HCT116 (cell line): Measurements from ENCODE around the gene ENOX1. TPM values are rescaled to one million over a fixed set of nuclear protein-coding genes. Genes with fewer than 3 reads are reported as not detected.

Experiments
- ATAC-seq: fragments of 200-7000 bp; cut with Tn5 transposase; 2 replicates; pipeline ENCODE4 v1.9.1; 2020; ENCODE audit warnings: mild to moderate bottlenecking, moderate library complexity
- BruUV-seq: library from RNA; stranded (reverse); fragments of 400-500 nt; replicated peaks from 2 replicates; lab custom pipeline; 2021; lab: Mats Ljungman, UMichigan
- CTCF ChIA-PET: fragments of 300-600 bp; sonication (Branson Sonifier 250); formaldehyde crosslinking; loops from one replicate; lab custom pipeline; 2021; ENCODE audit warnings: antibody characterized with exemption; lab: Charles Lee
- POLR2A ChIA-PET: fragments of 300-600, 350-600 bp; sonication (Branson Sonifier 250); formaldehyde crosslinking; loops from one replicate; lab custom pipeline; 2021; ENCODE audit warnings: antibody characterized with exemption; lab: Charles Lee
- RAD21 ChIA-PET, 2 experiments: fragments of 300-600 bp; sonication (Branson Sonifier 250); formaldehyde crosslinking; loops; one replicate each; lab custom pipeline; 2023; ENCODE audit warnings: low total read pairs in 2 of 2; ENCODE audit not compliant: uncharacterized antibody in 2 of 2, unreplicated experiment in 2 of 2, low non-redundant PET in 1 of 2; lab: Charles Lee
- DNase-seq: peaks from one replicate; pipeline ENCODE4 v3.0.0-alpha.2; 2010; ENCODE audit warnings: low read depth, low spot score
- H2AFZ ChIP-seq: fragments of 200-600 bp; shearing (Covaris generic), sonication (generic); 2 replicates; pipeline ENCODE4 v1.6.1; 2017; ENCODE audit warnings: low read depth, mixed run types, mixed read lengths, antibody characterized with exemption, low read length; ENCODE audit not compliant: poor library complexity, severe bottlenecking
- H3K27ac ChIP-seq: 2 replicates; pipeline ENCODE4 v1.5.1; 2012; ENCODE audit warnings: low read depth, low read length
- H3K27me3 ChIP-seq: fragments of 200-600 bp; sonication (generic); 2 replicates; pipeline ENCODE4 v1.6.1; 2016; ENCODE audit warnings: mixed run types, low read length, mixed read lengths; ENCODE audit not compliant: insufficient read depth
- H3K36me3 ChIP-seq, 2 experiments: fragments of 200-500 bp in 1 of 2; fragments of 200-600 bp in 1 of 2; sonication (Bioruptor generic) in 1 of 2; sonication (generic) in 1 of 2; 2 replicates each; pipeline versions ENCODE4 v1.5.1 to v1.6.1; 2014 to 2016; ENCODE audit warnings: low read length in 2 of 2, inconsistent platforms in 1 of 2, mixed read lengths in 1 of 2, mixed run types in 1 of 2; ENCODE audit not compliant: insufficient read depth in 2 of 2, control insufficient read depth in 1 of 2
- H3K4me1 ChIP-seq, 2 experiments: fragments of 200-600 bp in 1 of 2; sonication (generic) in 1 of 2; 2 replicates each; pipeline versions ENCODE4 v1.5.1 to v1.6.1; 2012 to 2017; ENCODE audit warnings: low read length in 2 of 2, inconsistent platforms in 1 of 2, mild to moderate bottlenecking in 1 of 2, mixed read lengths in 1 of 2, mixed run types in 1 of 2, moderate library complexity in 1 of 2; ENCODE audit not compliant: insufficient read depth in 2 of 2, control insufficient read depth in 1 of 2
- H3K4me2 ChIP-seq: fragments of 200-600 bp; sonication (generic); 2 replicates; pipeline ENCODE4 v1.6.1; 2017; ENCODE audit warnings: mixed run types, low read length, mixed read lengths
- H3K4me3 ChIP-seq, 2 experiments: fragments of 200-600 bp in 1 of 2; sonication (generic) in 1 of 2; replicated peaks in 1 of 2; 2 replicates each; pipeline ENCODE4 v1.5.1; 2011 to 2016; ENCODE audit warnings: low read length in 2 of 2, control low read depth in 1 of 2, low read depth in 1 of 2, mild to moderate bottlenecking in 1 of 2, mixed read lengths in 1 of 2, mixed run types in 1 of 2
- H3K79me2 ChIP-seq: fragments of 200-600 bp; sonication (generic); 2 replicates; pipeline ENCODE4 v1.6.1; 2017; ENCODE audit warnings: mild to moderate bottlenecking, mixed run types, low read length, moderate library complexity, mixed read lengths; ENCODE audit not compliant: insufficient read depth
- H3K9ac ChIP-seq: fragments of 200-600 bp; sonication (generic); 2 replicates; pipeline ENCODE4 v1.6.1; 2016; ENCODE audit warnings: low read length, mixed read lengths
- H3K9me2 ChIP-seq: fragments of 200-600 bp; sonication (generic), shearing (Covaris generic); 2 replicates; pipeline ENCODE4 v1.6.1; 2017; ENCODE audit warnings: mixed run types, mild to moderate bottlenecking, moderate library complexity; ENCODE audit not compliant: insufficient read depth
- H3K9me3 ChIP-seq, 2 experiments: fragments of 200-500 bp in 1 of 2; fragments of 200-600 bp in 1 of 2; sonication (Bioruptor generic) in 1 of 2; sonication (generic) in 1 of 2; 2 replicates each; pipeline ENCODE4 v1.6.1; 2014 to 2017; ENCODE audit warnings: low read length in 2 of 2, mixed read lengths in 2 of 2, inconsistent platforms in 1 of 2, low read depth in 1 of 2, mild to moderate bottlenecking in 1 of 2, mixed run types in 1 of 2, moderate library complexity in 1 of 2; ENCODE audit not compliant: control insufficient read depth in 1 of 2, insufficient read depth in 1 of 2
- H4K20me1 ChIP-seq: fragments of 200-600 bp; sonication (generic), shearing (Covaris generic); 2 replicates; pipeline ENCODE4 v1.6.1; 2017; ENCODE audit warnings: mixed run types, mild to moderate bottlenecking, moderate library complexity; ENCODE audit not compliant: insufficient read depth
- ATF3 ChIP-seq: IDR thresholded peaks from 2 replicates; pipeline ENCODE4 v1.6.1; 2012
- CBX3 ChIP-seq: IDR thresholded peaks from 2 replicates; pipeline ENCODE4 v1.6.1; 2012; ENCODE audit warnings: low read depth
- CEBPB ChIP-seq: IDR thresholded peaks from 2 replicates; pipeline ENCODE4 v1.6.1; 2012; ENCODE audit warnings: low read depth
- EGR1 ChIP-seq: IDR thresholded peaks from 2 replicates; pipeline ENCODE4 v1.6.1; 2012; ENCODE audit warnings: low read depth
- EZH2 ChIP-seq: fragments of 200-600 bp; sonication (generic); IDR thresholded peaks from 2 replicates; pipeline ENCODE4 v1.6.1; 2017; ENCODE audit warnings: antibody characterized with exemption, mixed run types
- FOSL1 ChIP-seq: IDR thresholded peaks from 2 replicates; pipeline ENCODE4 v1.6.1; 2012; ENCODE audit warnings: low read depth
- JUND ChIP-seq: IDR thresholded peaks from 2 replicates; pipeline ENCODE4 v1.6.1; 2012
- POLR2A ChIP-seq: IDR thresholded peaks from 2 replicates; pipeline ENCODE4 v1.7.0; 2011; ENCODE audit warnings: borderline replicate concordance; ENCODE audit not compliant: insufficient read depth, insufficient read length; ENCODE audit errors: extremely low read depth
- POLR2AphosphoS5 ChIP-seq: IDR thresholded peaks from 2 replicates; pipeline ENCODE4 v1.6.1; 2011; ENCODE audit warnings: mild to moderate bottlenecking, low read depth, low read length, moderate library complexity
- RAD21 ChIP-seq: IDR thresholded peaks from 2 replicates; pipeline ENCODE4 v1.6.1; 2012; ENCODE audit warnings: low read depth, mild to moderate bottlenecking
- REST ChIP-seq: IDR thresholded peaks from 2 replicates; pipeline ENCODE4 v1.6.1; 2012; ENCODE audit warnings: low read depth
- SIN3A ChIP-seq: IDR thresholded peaks from 2 replicates; pipeline ENCODE4 v1.6.1; 2012; ENCODE audit warnings: low read depth
- SP1 ChIP-seq: IDR thresholded peaks from 2 replicates; pipeline ENCODE4 v1.6.1; 2012; ENCODE audit warnings: low read depth
- SRF ChIP-seq: IDR thresholded peaks from 2 replicates; pipeline ENCODE4 v1.6.1; 2012; ENCODE audit warnings: low read depth
- TCF7L2 ChIP-seq: IDR thresholded peaks from 2 replicates; pipeline ENCODE4 v1.7.0; 2011; ENCODE audit warnings: borderline replicate concordance, inconsistent platforms; ENCODE audit not compliant: insufficient read depth, insufficient read length; ENCODE audit errors: extremely low read depth
- ZBTB33 ChIP-seq: IDR thresholded peaks from 2 replicates; pipeline ENCODE4 v1.6.1; 2011; ENCODE audit warnings: mild to moderate bottlenecking, low read length, moderate library complexity; ENCODE audit not compliant: insufficient replicate concordance; ENCODE audit errors: extremely low read depth
- ZFX ChIP-seq: fragments of 450-650 bp; IDR thresholded peaks from 2 replicates; pipeline ENCODE4 v1.6.1; 2017
- ZNF274 ChIP-seq: fragments of 200-500 bp; sonication (Bioruptor generic); IDR thresholded peaks from 2 replicates; pipeline ENCODE4 v1.6.1; 2014; ENCODE audit warnings: mild to moderate bottlenecking, low read depth, low read length, inconsistent platforms
- intact Hi-C: fragments of 100-400 bp; cut with micrococcal nuclease; formaldehyde crosslinking; loops from 2 replicates; pipeline ENCODE4 v1.10.0; 2022
- total RNA-seq: library from RNA; stranded (reverse); gene quantifications from one replicate; pipeline ENCODE4 v1.2.1, GENCODE V29; 2021; ENCODE audit not compliant: unreplicated experiment

Gene ENOX1
- total RNA-seq, 1 experiment from 2014 or later = 4.5 TPM

- ChIA-PET POLR2A (no interaction called here), RAD21 (no interaction called here), CTCF (no interaction called here)
- Histone ChIP-seq H3K36me3 (no peaks in the 10 kb centered on the region), H3K79me2 (no peaks in the 10 kb centered on the region), H3K4me1 (no peaks in the 10 kb centered on the region), H3K4me3 (no peak overlapping the region), H3K9ac (no peak overlapping the region), H4K20me1 (no peaks in the 10 kb centered on the region), H3K9me2 (no peaks in the 10 kb centered on the region), H2AFZ (no peak overlapping the region), H3K4me2 (no peak overlapping the region), H3K9me3 (no peaks in the 10 kb centered on the region), H3K27me3 (no peaks in the 10 kb centered on the region), H3K27ac (no peak overlapping the region)
- DNase-seq = no peak
- intact Hi-C loops = no loop called here
- no peak for TF ChIP-seq ATF3
- TF ChIP-seq CBX3 = no peak
- no peak for TF ChIP-seq CEBPB
- no peak for TF ChIP-seq SP1
- no TSS peak for BruUV-seq
- no peak for ATAC-seq
Measured at GRCh38 chr13:43359536-43359935, 427.2 kb downstream of the ENOX1 start.

- Histone ChIP-seq H2AFZ (no peak overlapping the region), H3K9me2 (no peaks in the 10 kb centered on the region), H3K4me1 (no peaks in the 10 kb centered on the region), H4K20me1 (no peaks in the 10 kb centered on the region), H3K79me2 (no peaks in the 10 kb centered on the region), H3K4me2 (no peak overlapping the region), H3K27ac (no peak overlapping the region), H3K36me3 (no peaks in the 10 kb centered on the region), H3K9me3 (no peaks in the 10 kb centered on the region), H3K9ac (no peak overlapping the region), H3K4me3 (no peak overlapping the region), H3K27me3 (no peaks in the 10 kb centered on the region)
- POLR2A ChIA-PET = no interaction called here
- ATAC-seq (no peak), DNase-seq (no peak)
- RAD21 ChIA-PET = no interaction called here
- CTCF ChIA-PET = no interaction called here
- no TSS peak for BruUV-seq
- intact Hi-C loops = no loop called here
- no peak for TF ChIP-seq ZFX
- no peak for TF ChIP-seq SRF
- TF ChIP-seq JUND = no peak
- no peak for TF ChIP-seq REST
- no peak for TF ChIP-seq RAD21
- TF ChIP-seq POLR2AphosphoS5 = no peak
- no peak for TF ChIP-seq EZH2
- no peak for TF ChIP-seq CEBPB
- no peak for TF ChIP-seq POLR2A
- no peak for TF ChIP-seq SIN3A
- TF ChIP-seq TCF7L2 = no peak
- TF ChIP-seq EGR1 = no peak
- no peak for TF ChIP-seq FOSL1
- TF ChIP-seq SP1 = no peak
- TF ChIP-seq ZNF274 = no peak
- no peak for TF ChIP-seq ZBTB33
Measured at GRCh38 chr13:43357564-43357963, 429.2 kb downstream of the ENOX1 start.
